ENCODE results near the gene MYO16. TPM values are rescaled to one million over a fixed set of nuclear protein-coding genes. Genes with fewer than 3 reads are reported as not detected.

The MYO16 gene
- total RNA-seq, 1 experiment from 2014 or later = not detected

DNA sequence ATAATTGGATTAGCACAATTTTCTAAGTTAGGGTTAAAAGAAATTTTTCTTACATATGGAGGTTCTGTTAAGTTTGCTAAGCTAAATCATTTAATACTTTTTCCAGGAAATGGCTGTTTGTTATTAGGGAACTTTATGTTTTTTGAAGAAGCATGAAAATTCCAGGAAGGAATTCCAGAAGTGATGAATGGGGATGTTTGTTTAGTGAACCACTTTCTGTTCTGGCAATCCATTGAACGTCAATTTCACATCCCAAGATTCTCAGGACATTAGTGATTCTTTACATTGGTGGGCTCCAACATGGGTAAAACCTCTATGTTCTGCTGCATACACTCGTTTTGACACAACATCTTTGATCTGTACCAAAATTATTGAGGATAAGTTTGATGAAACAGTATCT lies 622.5 kb downstream of the MYO16 start:
- no peak overlapping the region for H3K4ac ChIP-seq (ENCODE audit: low read depth, low read length)
- H2AFZ ChIP-seq (ENCODE audit: low read length) = no peak overlapping the region
- H3K14ac ChIP-seq (ENCODE audit: insufficient read depth, low read length) = no peak overlapping the region
- peaks cover 7 to 16% of the 10 kb centered on the region in 2 experiments for H3K4me1 Mint-ChIP-seq
- H3K9me3 Mint-ChIP-seq = peaks cover 15 to 22% of the 10 kb centered on the region in 2 experiments
- no peaks in the 10 kb centered on the region for H3K9me3 ChIP-seq (ENCODE audit: control insufficient read depth, low read depth, low read length)
- H4K20me1 ChIP-seq (ENCODE audit: control insufficient read depth, insufficient read depth, insufficient read length) = no peaks in the 10 kb centered on the region
- no peak overlapping the region for H2BK120ac ChIP-seq (ENCODE audit: low read depth, low read length, poor library complexity, severe bottlenecking)
- no peaks in the 10 kb centered on the region for H3K23me2 ChIP-seq (ENCODE audit: insufficient read length, low read depth, low read length, poor library complexity, severe bottlenecking)
- no peak for DNase-seq
- H3K18ac ChIP-seq (ENCODE audit: insufficient read length, low read depth, low read length) = no peak overlapping the region
- no peak overlapping the region for H2BK15ac ChIP-seq (ENCODE audit: low read depth, low read length)
- no peak overlapping the region for H4K5ac ChIP-seq (ENCODE audit: insufficient read length, low read depth, low read length)
- no peak overlapping the region for H4K91ac ChIP-seq (ENCODE audit: insufficient read length, low read depth, low read length)
- H3K79me1 ChIP-seq (ENCODE audit: insufficient read depth, low read depth, low read length, poor library complexity, severe bottlenecking) = no peaks in the 10 kb centered on the region
- WGBS (ENCODE audit: extremely low coverage, insufficient read length, low lambda C conversion rate) = no CpG with 5 or more reads among the region's 2 CpGs
- no peak overlapping the region for H2BK20ac ChIP-seq (ENCODE audit: low read depth, low read length, poor library complexity, severe bottlenecking)
- no peaks in the 10 kb centered on the region for H3K27me3 ChIP-seq (ENCODE audit: insufficient read depth, low read length)
- no peak overlapping the region for H3K23ac ChIP-seq (ENCODE audit: insufficient read length, low read depth, low read length)
- H3K36me3 Mint-ChIP-seq (ENCODE audit: insufficient read depth in 1 of 3, low read depth in 3 of 3) = peaks cover 2 to 22% (median 9%) of the 10 kb centered on the region in 3 experiments; a peak in 6 of 7 replicates
- H3K27me3 Mint-ChIP-seq (ENCODE audit: low read depth) = no peaks in the 10 kb centered on the region; the same call in 1 of the 2 replicates
- H3K27ac ChIP-seq (ENCODE audit: insufficient read length, low read depth, low read length) = no peak overlapping the region
- H3K4me1 ChIP-seq (ENCODE audit: insufficient read depth, low read length) = peaks cover 1% of the 10 kb centered on the region; the same call in 1 of the 2 replicates
- no peak overlapping the region for H3K9ac ChIP-seq (ENCODE audit: extremely low read depth, insufficient read length, low read length)
- H2BK12ac ChIP-seq (ENCODE audit: insufficient read length, low read depth, low read length) = no peak overlapping the region
- no peaks in the 10 kb centered on the region for H3K79me2 ChIP-seq (ENCODE audit: insufficient read depth, low read length)
- H4K8ac ChIP-seq (replicated peaks; ENCODE audit: insufficient read length, low read depth, low read length) = no peak overlapping the region
- H2AK5ac ChIP-seq (ENCODE audit: insufficient read length, low read length) = no peak overlapping the region
- no peak overlapping the region for H3T11ph ChIP-seq (ENCODE audit: low read length)
- no peak overlapping the region for H3K56ac ChIP-seq (ENCODE audit: insufficient read length, low read depth, low read length)
- H3K27ac Mint-ChIP-seq = no peak overlapping the region
- H3K4me2 ChIP-seq (ENCODE audit: insufficient read depth, insufficient read length, low read length) = no peak overlapping the region
- no peak overlapping the region for H2BK5ac ChIP-seq (ENCODE audit: insufficient read length, low read length)
- TF ChIP-seq, protein P1, sequence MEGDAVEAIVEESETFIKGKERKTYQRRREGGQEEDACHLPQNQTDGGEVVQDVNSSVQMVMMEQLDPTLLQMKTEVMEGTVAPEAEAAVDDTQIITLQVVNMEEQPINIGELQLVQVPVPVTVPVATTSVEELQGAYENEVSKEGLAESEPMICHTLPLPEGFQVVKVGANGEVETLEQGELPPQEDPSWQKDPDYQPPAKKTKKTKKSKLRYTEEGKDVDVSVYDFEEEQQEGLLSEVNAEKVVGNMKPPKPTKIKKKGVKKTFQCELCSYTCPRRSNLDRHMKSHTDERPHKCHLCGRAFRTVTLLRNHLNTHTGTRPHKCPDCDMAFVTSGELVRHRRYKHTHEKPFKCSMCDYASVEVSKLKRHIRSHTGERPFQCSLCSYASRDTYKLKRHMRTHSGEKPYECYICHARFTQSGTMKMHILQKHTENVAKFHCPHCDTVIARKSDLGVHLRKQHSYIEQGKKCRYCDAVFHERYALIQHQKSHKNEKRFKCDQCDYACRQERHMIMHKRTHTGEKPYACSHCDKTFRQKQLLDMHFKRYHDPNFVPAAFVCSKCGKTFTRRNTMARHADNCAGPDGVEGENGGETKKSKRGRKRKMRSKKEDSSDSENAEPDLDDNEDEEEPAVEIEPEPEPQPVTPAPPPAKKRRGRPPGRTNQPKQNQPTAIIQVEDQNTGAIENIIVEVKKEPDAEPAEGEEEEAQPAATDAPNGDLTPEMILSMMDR (conservative IDR thresholded peaks at IDR 0.05) = no peak
- no peak overlapping the region for H3K4me3 Mint-ChIP-seq
